Natural killer cell (primary cell): ENCODE results near the gene SNAPIN. TPM values are rescaled to one million over a fixed set of nuclear protein-coding genes. Genes with fewer than 3 reads are reported as not detected.
"Not testable (repeated sequence)": the region's sequence is repeated elsewhere in the genome, so short reads cannot be mapped to it uniquely, and the experiment has no call there.

ENCODE experiments used
- ATAC-seq, 3 donors: fragments of 150-1000 bp in 2 of 3; fragments of 200-7000 bp in 1 of 3; cut with Tn5 transposase; 1 replicate in 1 of 3; 2 replicates in 2 of 3; pipeline ENCODE4 v1.10.0; 2021; ENCODE audit warnings: mild to moderate bottlenecking in 2 of 3, moderate library complexity in 2 of 3
- DNase-seq, 2 donors: peaks; one replicate each; pipeline versions ENCODE4 v3.0.0 to v3.0.0-alpha.2; 2013 to 2021; ENCODE audit warnings: mixed read lengths in 1 of 2
- H3K27ac ChIP-seq: one replicate; pipeline ENCODE4 v1.5.1; 2013; ENCODE audit warnings: mild to moderate bottlenecking, low read length
- H3K27me3 ChIP-seq: one replicate; pipeline ENCODE4 v1.6.1; 2013; ENCODE audit warnings: low read length; ENCODE audit not compliant: control insufficient read depth, insufficient read depth
- H3K36me3 ChIP-seq: one replicate; pipeline ENCODE4 v1.6.1; 2013; ENCODE audit warnings: low read length; ENCODE audit not compliant: control insufficient read depth, insufficient read depth
- H3K4me1 ChIP-seq: one replicate; pipeline ENCODE4 v1.6.1; 2013; ENCODE audit warnings: low read length; ENCODE audit not compliant: control insufficient read depth, insufficient read depth
- H3K4me3 ChIP-seq: one replicate; pipeline ENCODE4 v1.5.1; 2013; ENCODE audit warnings: low read length
- H3K9me3 ChIP-seq: one replicate; pipeline ENCODE4 v1.6.1; 2013; ENCODE audit warnings: low read length; ENCODE audit not compliant: control insufficient read depth, insufficient read depth
- H3K27ac Mint-ChIP-seq, 2 donors: one replicate each; pipeline ENCODE4 v1.8.0; 2022; ENCODE audit warnings: mild to moderate bottlenecking in 2 of 2, mixed read lengths in 2 of 2, moderate library complexity in 1 of 2
- H3K27me3 Mint-ChIP-seq, 2 donors: one replicate each; pipeline ENCODE4 v1.8.0; 2022; ENCODE audit warnings: low read depth in 2 of 2, mixed read lengths in 2 of 2
- H3K36me3 Mint-ChIP-seq: one replicate; pipeline ENCODE4 v1.8.0; 2022; ENCODE audit warnings: mixed read lengths
- H3K4me1 Mint-ChIP-seq, 2 donors: one replicate each; pipeline ENCODE4 v1.8.0; 2022; ENCODE audit warnings: mixed read lengths in 2 of 2
- H3K4me3 Mint-ChIP-seq: one replicate; pipeline ENCODE4 v1.8.0; 2022; ENCODE audit warnings: mild to moderate bottlenecking, moderate library complexity, mixed read lengths
- H3K9me3 Mint-ChIP-seq, 2 donors: one replicate each; pipeline ENCODE4 v1.8.0; 2022; ENCODE audit warnings: mixed read lengths in 2 of 2
- WGBS: methylation state at CpG from one replicate; pipeline ENCODE4 v1.1.7; 2013; ENCODE audit warnings: missing lambda C conversion rate; ENCODE audit not compliant: insufficient coverage; 5-methylcytosine and 5-hydroxymethylcytosine counted together
- intact Hi-C: fragments of 100-400 bp; cut with micrococcal nuclease; formaldehyde crosslinking; loops from one replicate; pipeline ENCODE4 v1.14.2; 2022
- total RNA-seq, 4 donors: library from RNA; stranded (reverse); fragments of 120-200 nt in 1 of 4; gene quantifications; one replicate each; pipeline versions ENCODE4 v1.2.3 to v1.2.4, GENCODE V29; 2013 to 2022
- TF ChIP-seq, protein P1 (sequence below): fragments of 200-600 bp; IDR thresholded peaks from one replicate; pipeline ENCODE4 v1.8.0; 2022; ENCODE audit warnings: antibody characterized with exemption

Gene SNAPIN
- total RNA-seq, 3 donors from 2014 or later (not counting 1 experiment from before 2014, with no cell fraction given), result 21.0 to 25.5 (median 23.5) TPM

DNA sequence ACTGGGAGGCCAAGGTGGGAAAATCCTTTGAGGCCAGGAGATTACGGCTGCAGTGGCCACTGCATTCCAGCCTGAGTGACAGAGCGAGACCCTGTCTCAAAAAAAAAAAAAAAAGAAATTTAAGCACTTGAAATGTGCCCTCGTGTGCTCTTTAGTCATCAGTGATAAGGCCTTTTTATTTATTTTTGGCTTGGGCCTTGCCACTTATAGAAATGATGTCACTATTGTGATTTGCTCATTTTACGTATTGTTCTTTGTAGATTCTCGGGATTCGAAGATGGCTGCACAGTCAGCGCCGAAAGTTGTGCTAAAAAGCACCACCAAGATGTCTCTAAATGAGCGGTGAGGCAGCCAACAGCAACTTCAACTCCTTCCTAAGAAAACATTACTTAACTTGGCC, 22.2 kb upstream of the SNAPIN start:
- H3K36me3 Mint-ChIP-seq, result peaks cover 11% of the 10 kb centered on the region

DNA sequence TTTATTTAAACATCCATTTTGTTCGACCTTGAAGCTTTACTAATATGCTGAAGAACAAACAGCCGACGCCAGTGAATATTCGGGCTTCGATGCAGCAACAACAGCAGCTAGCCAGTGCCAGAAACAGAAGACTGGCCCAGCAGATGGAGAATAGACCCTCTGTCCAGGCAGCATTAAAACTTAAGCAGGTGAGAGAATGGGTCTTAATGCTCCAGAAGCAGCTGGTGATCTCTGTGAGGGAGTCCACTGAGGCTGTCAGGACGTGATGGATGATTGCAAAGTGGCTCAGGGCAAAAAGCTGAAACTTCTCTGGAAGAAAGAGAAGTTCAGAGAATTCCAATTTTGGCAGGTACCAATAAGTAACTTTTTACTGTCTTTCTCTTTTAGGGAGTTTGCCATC, 20.2 kb upstream of the SNAPIN start:
- Histone ChIP-seq H3K27me3 (no peaks in the 10 kb centered on the region), H3K27ac (no peak overlapping the region), H3K4me1 (peaks cover 21% of the 10 kb centered on the region), H3K4me3 (no peak overlapping the region), H3K9me3 (no peaks in the 10 kb centered on the region), H3K36me3 (peaks cover 73% of the 10 kb centered on the region)
- TF ChIP-seq, protein P1, sequence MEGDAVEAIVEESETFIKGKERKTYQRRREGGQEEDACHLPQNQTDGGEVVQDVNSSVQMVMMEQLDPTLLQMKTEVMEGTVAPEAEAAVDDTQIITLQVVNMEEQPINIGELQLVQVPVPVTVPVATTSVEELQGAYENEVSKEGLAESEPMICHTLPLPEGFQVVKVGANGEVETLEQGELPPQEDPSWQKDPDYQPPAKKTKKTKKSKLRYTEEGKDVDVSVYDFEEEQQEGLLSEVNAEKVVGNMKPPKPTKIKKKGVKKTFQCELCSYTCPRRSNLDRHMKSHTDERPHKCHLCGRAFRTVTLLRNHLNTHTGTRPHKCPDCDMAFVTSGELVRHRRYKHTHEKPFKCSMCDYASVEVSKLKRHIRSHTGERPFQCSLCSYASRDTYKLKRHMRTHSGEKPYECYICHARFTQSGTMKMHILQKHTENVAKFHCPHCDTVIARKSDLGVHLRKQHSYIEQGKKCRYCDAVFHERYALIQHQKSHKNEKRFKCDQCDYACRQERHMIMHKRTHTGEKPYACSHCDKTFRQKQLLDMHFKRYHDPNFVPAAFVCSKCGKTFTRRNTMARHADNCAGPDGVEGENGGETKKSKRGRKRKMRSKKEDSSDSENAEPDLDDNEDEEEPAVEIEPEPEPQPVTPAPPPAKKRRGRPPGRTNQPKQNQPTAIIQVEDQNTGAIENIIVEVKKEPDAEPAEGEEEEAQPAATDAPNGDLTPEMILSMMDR, result no peak
- Mint-ChIP-seq H3K27ac (no peak overlapping the region), H3K9me3 (no peaks in the 10 kb centered on the region), H3K4me3 (no peak overlapping the region), H3K27me3 (no peaks in the 10 kb centered on the region), H3K4me1 (peaks cover 29 to 41% of the 10 kb centered on the region in 2 donors), H3K36me3 (peaks cover 25% of the 10 kb centered on the region)
- DNase-seq, result no peak
- WGBS, result 94% methylated on average over 6 of the region's 6 CpGs
- intact Hi-C loops, result no loop called here
- ATAC-seq, result no peak

More for the DNA sequence above, 22.2 kb upstream of the SNAPIN start:
- intact Hi-C loops, result no loop called here
- Histone ChIP-seq H3K4me3 (no peak overlapping the region), H3K4me1 (peaks cover 24% of the 10 kb centered on the region), H3K27me3 (no peaks in the 10 kb centered on the region), H3K9me3 (no peaks in the 10 kb centered on the region), H3K27ac (no peak overlapping the region), H3K36me3 (peaks cover 53% of the 10 kb centered on the region)
- no peaks in the 10 kb centered on the region for H3K27me3 Mint-ChIP-seq
- ATAC-seq (no peak), DNase-seq (no peak)
- peak overlapping the region; percentile 44 to 53 for H3K27ac Mint-ChIP-seq
- H3K9me3 Mint-ChIP-seq, result no peaks in the 10 kb centered on the region
- no peak overlapping the region for H3K4me3 Mint-ChIP-seq
- TF ChIP-seq, protein P1, result no peak
- peaks cover 28 to 38% of the 10 kb centered on the region in 2 donors for H3K4me1 Mint-ChIP-seq
- WGBS, result 96% methylated on average over 9 of the region's 9 CpGs

DNA sequence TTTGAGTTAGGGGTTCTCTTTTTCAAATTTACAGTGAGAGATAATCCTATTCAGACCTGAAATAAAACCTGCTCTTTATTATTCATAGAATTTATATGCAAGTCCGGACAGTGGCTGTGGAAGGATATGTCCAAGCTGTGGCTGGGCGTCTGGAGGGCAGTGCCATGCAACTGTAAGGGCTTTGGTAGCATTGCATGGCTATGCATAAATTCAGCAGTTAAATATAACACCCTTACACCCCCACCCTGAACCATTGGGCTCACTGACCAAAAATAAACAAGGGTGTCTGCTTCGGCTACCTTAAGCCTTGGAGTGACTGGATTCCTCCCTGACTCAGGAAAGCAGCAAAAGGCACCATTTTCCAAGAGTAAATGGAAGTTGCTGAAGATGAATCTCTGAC, 19.2 kb upstream of the SNAPIN start:
- Mint-ChIP-seq H3K27me3 (no peaks in the 10 kb centered on the region), H3K27ac (no peak overlapping the region), H3K9me3 (no peaks in the 10 kb centered on the region), H3K4me3 (no peak overlapping the region), H3K4me1 (peaks cover 34 to 41% of the 10 kb centered on the region in 2 donors), H3K36me3 (peaks cover 35% of the 10 kb centered on the region)
- Histone ChIP-seq H3K9me3 (no peaks in the 10 kb centered on the region), H3K4me3 (no peak overlapping the region), H3K27me3 (no peaks in the 10 kb centered on the region), H3K36me3 (peaks cover 82% of the 10 kb centered on the region), H3K4me1 (peaks cover 17% of the 10 kb centered on the region), H3K27ac (no peak overlapping the region)
- DNase-seq (no peak), ATAC-seq (no peak)
- intact Hi-C loops, result no loop called here
- TF ChIP-seq, protein P1, result no peak
- WGBS, result 98% methylated on average over 3 of the region's 3 CpGs

DNA sequence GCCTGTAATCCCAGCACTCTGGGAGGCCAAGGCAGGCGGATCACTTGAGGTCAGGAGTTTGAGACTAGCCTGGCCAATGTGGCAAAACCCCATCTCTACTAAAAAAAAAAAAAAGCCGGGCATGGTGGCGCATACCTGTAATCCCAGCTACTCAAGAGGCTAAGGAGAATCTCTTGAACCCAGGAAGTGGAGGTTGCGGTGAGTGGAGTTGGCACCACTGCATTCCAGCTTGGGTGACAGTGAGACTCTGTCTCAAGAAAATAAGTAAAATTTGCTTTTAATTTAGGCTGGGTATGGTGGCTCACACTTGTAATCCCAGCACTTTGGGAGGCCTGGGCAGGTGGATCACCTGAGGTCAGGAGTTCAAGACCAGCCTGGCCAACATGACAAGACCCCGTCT, 18.3 kb upstream of the SNAPIN start:
- H3K4me3 Mint-ChIP-seq, H3K27ac ChIP-seq, ATAC-seq, H3K4me3 ChIP-seq, intact Hi-C loops, H3K9me3 ChIP-seq, H3K27me3 Mint-ChIP-seq, H3K27me3 ChIP-seq, DNase-seq, H3K27ac Mint-ChIP-seq, H3K9me3 Mint-ChIP-seq: not testable (repeated sequence)
- WGBS, result 98% methylated on average over 5 of the region's 5 CpGs
- Mint-ChIP-seq H3K4me1 (peaks cover 32 to 44% of the 10 kb centered on the region in 2 donors), H3K36me3 (peaks cover 36% of the 10 kb centered on the region)
- H3K4me1 ChIP-seq, result peaks cover 11% of the 10 kb centered on the region
- peaks cover 91% of the 10 kb centered on the region for H3K36me3 ChIP-seq
